Measurements from ENCODE around the gene NCAPH2.

GRCh38 chr22:50525104-50525857 is 17.3 kb downstream of the NCAPH2 start, which contains the start of gene SCO2:
- TF ChIP-seq POLR2A (IDR thresholded peaks at IDR 0.05) (peak; percentile 90), CTCF (IDR thresholded peaks at IDR 0.05) (peak in 4 of 5 experiments; percentile 24 to 56 (median 42)), POLR2AphosphoS5 (IDR thresholded peaks at IDR 0.05) (peak; percentile 90 to 98 (median 91)), EP300 (IDR thresholded peaks at IDR 0.05; ENCODE audit: low read depth) (no peak)
